K562 (cell line): ENCODE data around the gene SIRT2. TPM values are rescaled to one million over a fixed set of nuclear protein-coding genes. Genes with fewer than 3 reads are reported as not detected.

ENCODE experiments used
- CBX8 ChIP-seq: fragments of 200-600 bp; sonication (generic); IDR thresholded peaks from 2 replicates; pipeline ENCODE4 v1.6.1; 2012; ENCODE audit warnings: borderline replicate concordance, mixed run types, low read depth, mild to moderate bottlenecking, moderate library complexity, mixed read lengths, low read length, control low read depth, inconsistent platforms; ENCODE audit not compliant: poor library complexity, severe bottlenecking; ENCODE audit errors: extremely low read depth
- CTCF ChIP-seq, 3 experiments: IDR thresholded peaks in 2 of 3; conservative IDR thresholded peaks in 1 of 3; 2 replicates each; pipeline ENCODE4 v1.5.1; 2011 to 2012; ENCODE audit warnings: low read length in 3 of 3, mild to moderate bottlenecking in 3 of 3, control low read depth in 2 of 3, improper control_type of control experiment in 1 of 3, inconsistent platforms in 1 of 3, low read depth in 1 of 3, mixed read lengths in 1 of 3, moderate library complexity in 1 of 3; ENCODE audit not compliant: insufficient read depth in 2 of 3
- DDX20 ChIP-seq: fragments of 450-650 bp; IDR thresholded peaks from 2 replicates; pipeline ENCODE4 v1.6.1; 2016; ENCODE audit warnings: missing genetic modification characterization, low read depth, mild to moderate bottlenecking, missing compliant biosample characterization, moderate library complexity
- E2F5 ChIP-seq: sonication (generic); formaldehyde crosslinking; IDR thresholded peaks from 2 replicates; pipeline ENCODE4 v1.8.0; 2022; ENCODE audit warnings: mild to moderate bottlenecking, missing genetic modification reagents
- FOXK2 ChIP-seq, 2 experiments: fragments of 450-650 bp; IDR thresholded peaks in 1 of 2; conservative IDR thresholded peaks in 1 of 2; 2 replicates each; pipeline ENCODE4 v1.6.1; 2016; ENCODE audit warnings: low read depth in 2 of 2, mild to moderate bottlenecking in 1 of 2
- PBX2 ChIP-seq, 2 experiments: IDR thresholded peaks in 1 of 2; conservative IDR thresholded peaks in 1 of 2; 2 replicates each; pipeline ENCODE4 v1.6.1; 2016; ENCODE audit warnings: low read depth in 2 of 2, mild to moderate bottlenecking in 1 of 2, missing compliant biosample characterization in 1 of 2, missing genetic modification characterization in 1 of 2, moderate library complexity in 1 of 2
- PTRF ChIP-seq: fragments of 450-650 bp; IDR thresholded peaks from 2 replicates; pipeline ENCODE4 v1.6.1; 2016; ENCODE audit warnings: mild to moderate bottlenecking, missing genetic modification characterization, missing compliant biosample characterization
- SAP30 ChIP-seq: fragments of 200-600 bp; sonication (generic); IDR thresholded peaks from 2 replicates; pipeline ENCODE4 v1.6.1; 2012; ENCODE audit warnings: borderline replicate concordance, low read depth, mild to moderate bottlenecking, moderate library complexity, low read length, control low read depth, inconsistent platforms; ENCODE audit not compliant: insufficient read depth, poor library complexity, severe bottlenecking
- SLC30A9 ChIP-seq: fragments of 250-450 bp; sonication (Bioruptor Pico); IDR thresholded peaks from 2 replicates; pipeline ENCODE4 v1.8.0; 2022; ENCODE audit warnings: mild to moderate bottlenecking, moderate library complexity
- SMARCC2 ChIP-seq: fragments of 450-650 bp; IDR thresholded peaks from 2 replicates; pipeline ENCODE4 v1.6.1; 2017; ENCODE audit warnings: antibody characterized with exemption, moderate library complexity, mild to moderate bottlenecking, low read depth
- SRF ChIP-seq, 2 experiments: fragments of 250-450, 450-650 bp in 1 of 2; sonication (Bioruptor Pico) in 1 of 2; sonication (generic) in 1 of 2; formaldehyde crosslinking; IDR thresholded peaks; 2 replicates each; pipeline versions ENCODE4 v1.5.0 to v1.5.1; 2020 to 2022; ENCODE audit warnings: mild to moderate bottlenecking in 1 of 2, missing genetic modification reagents in 1 of 2
- TCFL5 ChIP-seq: fragments of 250-450 bp; sonication (Bioruptor Pico); conservative IDR thresholded peaks from 2 replicates; pipeline ENCODE4 v1.6.1; 2021; ENCODE audit warnings: mild to moderate bottlenecking, moderate library complexity, matching md5 sums
- TFE3 ChIP-seq: fragments of 450-650 bp; formaldehyde crosslinking; IDR thresholded peaks from 2 replicates; pipeline ENCODE4 v1.4.0; 2020; ENCODE audit warnings: mild to moderate bottlenecking, mixed read lengths
- ZC3H4 ChIP-seq: sonication (generic); formaldehyde crosslinking; IDR thresholded peaks from 2 replicates; pipeline ENCODE4 v1.9.0; 2021; ENCODE audit warnings: missing genetic modification reagents, borderline replicate concordance
- ZKSCAN1 ChIP-seq: fragments of 150-350 bp; IDR thresholded peaks from 2 replicates; pipeline ENCODE4 v1.6.1; 2016; ENCODE audit warnings: low read depth, low read length
- ZNF133 ChIP-seq: fragments of 250-450 bp; sonication (Bioruptor Pico); IDR thresholded peaks from 2 replicates; pipeline ENCODE4 v1.4.0; 2020; ENCODE audit warnings: mild to moderate bottlenecking
- ZNF134 ChIP-seq: fragments of 250-450 bp; sonication (Bioruptor Pico); conservative IDR thresholded peaks from 2 replicates; pipeline ENCODE4 v1.4.0; 2020
- ZNF140 ChIP-seq: fragments of 250-450 bp; sonication (Bioruptor Pico); IDR thresholded peaks from 2 replicates; pipeline ENCODE4 v1.8.0; 2021; ENCODE audit warnings: moderate library complexity, mild to moderate bottlenecking, inconsistent platforms
- ZNF696 ChIP-seq: fragments of 250-450 bp; sonication (Bioruptor Pico); conservative IDR thresholded peaks from 2 replicates; pipeline ENCODE4 v1.4.0; 2020; ENCODE audit warnings: mild to moderate bottlenecking, moderate library complexity
- polyA plus RNA-seq, 8 experiments: library from polyadenylated mRNA; depleted of rRNA in 4 of 8; stranded (reverse) in 5 of 8; unstranded in 3 of 8; fragments of >200 nt; fragmentation: Nextera tagmentation in 2 of 8; fragmentation: Illumina TruSeq in 1 of 8; extraction: Ambion mirVana in 2 of 8; extraction: Trizol in 1 of 8; gene quantifications; 2 replicates each; pipeline versions ENCODE4 v1.2.1 to v1.2.3, GENCODE V29; 2011 to 2014; ENCODE audit warnings: inconsistent platforms in 1 of 8, missing spikeins in 1 of 8
- total RNA-seq, 7 experiments: library from RNA; depleted of rRNA in 6 of 7; stranded (reverse); fragments of >200 nt in 6 of 7; fragmentation: Illumina TruSeq in 2 of 7; extraction: Trizol in 2 of 7; gene quantifications; 2 replicates each; pipeline versions ENCODE4 v1.2.1 to v1.2.3, GENCODE V29; 2011 to 2021; ENCODE audit warnings: low replicate concordance in 1 of 7

Gene SIRT2
- total and polyA plus RNA-seq, 9 of the 15 experiments (the other 6 are each of a cell fraction or from before 2014, with no cell fraction given): 2.3 to 35.2 (median 22.9) TPM

GRCh38 chr19:38849860-38850435, 49.5 kb downstream of the SIRT2 start, which contains the start of gene HNRNPL (continued):
- TF ChIP-seq SRF (CRISPR knock-in tag; IDR thresholded peaks at IDR 0.05) (no peak; a peak in 1 of 4 replicates), ZKSCAN1 (no peak; the same call in 1 of the 2 replicates), SAP30 (no peak), DDX20 (tag) (no peak), PTRF (tag) (no peak), ZNF696 (no peak), SLC30A9 (CRISPR knock-in tag) (no peak), ZNF140 (no peak), ZNF133 (CRISPR knock-in tag) (no peak), PBX2 (CRISPR knock-in tag; IDR thresholded peaks at IDR 0.05; ENCODE audit: low read depth) (peak; percentile 97), PBX2 (tag; conservative IDR thresholded peaks at IDR 0.05; ENCODE audit: low read depth) (peak; percentile 100), ZC3H4 (CRISPR knock-in tag) (no peak), CTCF (IDR thresholded peaks at IDR 0.05 in 2 of 3, conservative IDR thresholded peaks at IDR 0.05 in 1 of 3; ENCODE audit: insufficient read depth in 2 of 3, low read depth in 1 of 3, low read length in 3 of 3) (peak; percentile 40 to 64 (median 59)), E2F5 (CRISPR knock-in tag) (no peak), FOXK2 (conservative IDR thresholded peaks at IDR 0.05 in 1 of 2, IDR thresholded peaks at IDR 0.05 in 1 of 2; ENCODE audit: low read depth in 2 of 2) (peak in 1 of 2 experiments; percentile 72; a peak in 2 of 4 replicates), TFE3 (CRISPR knock-in tag) (no peak), TCFL5 (no peak), SMARCC2 (no peak), CBX8 (no peak), ZNF134 (no peak)
